Fibroblast of pulmonary artery (primary cell): ENCODE measurements around the gene DDX10.

Source experiments
- DNase-seq: peaks from one replicate; pipeline ENCODE4 v3.0.0-alpha.2; 2010; ENCODE audit warnings: low read depth
- H3K4me3 ChIP-seq: replicated peaks from 2 replicates; pipeline ENCODE4 v1.5.1; 2011; ENCODE audit warnings: low read depth, mild to moderate bottlenecking, control low read depth, low read length, moderate library complexity
- TF ChIP-seq, protein P1 (sequence below): IDR thresholded peaks from 2 replicates; pipeline ENCODE4 v1.5.1; 2011; ENCODE audit warnings: mild to moderate bottlenecking, control low read depth, low read length, inconsistent platforms; ENCODE audit errors: missing control alignments

DDX10 gene

DNA sequence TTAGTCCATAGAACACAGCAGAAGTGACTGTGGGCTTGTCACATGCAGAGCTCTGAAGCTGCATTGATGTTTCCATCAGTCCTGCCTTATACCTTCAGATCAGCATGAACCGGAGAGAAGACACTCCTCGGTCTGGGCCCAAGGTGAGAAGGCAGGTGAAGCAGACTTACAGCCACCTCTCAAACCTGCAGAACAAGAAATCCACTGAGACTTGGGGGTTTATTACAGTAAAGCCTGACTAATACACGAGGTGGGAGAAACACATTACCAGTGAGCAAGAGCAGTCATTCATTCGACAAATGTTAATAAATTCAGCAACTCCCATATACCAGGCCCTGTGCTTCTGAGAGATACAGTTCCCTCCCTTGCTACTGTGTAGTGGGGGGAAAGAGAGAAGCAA is 279.0 kb downstream of the DDX10 start:
- no peak for DNase-seq

GRCh38 chr11:108944471-108945178 is 279.8 kb downstream of the DDX10 start:
- H3K4me3 ChIP-seq = no peak overlapping the region
- no peak for DNase-seq
- TF ChIP-seq, protein P1, sequence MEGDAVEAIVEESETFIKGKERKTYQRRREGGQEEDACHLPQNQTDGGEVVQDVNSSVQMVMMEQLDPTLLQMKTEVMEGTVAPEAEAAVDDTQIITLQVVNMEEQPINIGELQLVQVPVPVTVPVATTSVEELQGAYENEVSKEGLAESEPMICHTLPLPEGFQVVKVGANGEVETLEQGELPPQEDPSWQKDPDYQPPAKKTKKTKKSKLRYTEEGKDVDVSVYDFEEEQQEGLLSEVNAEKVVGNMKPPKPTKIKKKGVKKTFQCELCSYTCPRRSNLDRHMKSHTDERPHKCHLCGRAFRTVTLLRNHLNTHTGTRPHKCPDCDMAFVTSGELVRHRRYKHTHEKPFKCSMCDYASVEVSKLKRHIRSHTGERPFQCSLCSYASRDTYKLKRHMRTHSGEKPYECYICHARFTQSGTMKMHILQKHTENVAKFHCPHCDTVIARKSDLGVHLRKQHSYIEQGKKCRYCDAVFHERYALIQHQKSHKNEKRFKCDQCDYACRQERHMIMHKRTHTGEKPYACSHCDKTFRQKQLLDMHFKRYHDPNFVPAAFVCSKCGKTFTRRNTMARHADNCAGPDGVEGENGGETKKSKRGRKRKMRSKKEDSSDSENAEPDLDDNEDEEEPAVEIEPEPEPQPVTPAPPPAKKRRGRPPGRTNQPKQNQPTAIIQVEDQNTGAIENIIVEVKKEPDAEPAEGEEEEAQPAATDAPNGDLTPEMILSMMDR = no peak

More for the DNA sequence above, 279.0 kb downstream of the DDX10 start:
- TF ChIP-seq, protein P1 = no peak
- H3K4me3 ChIP-seq = no peak overlapping the region

DNA sequence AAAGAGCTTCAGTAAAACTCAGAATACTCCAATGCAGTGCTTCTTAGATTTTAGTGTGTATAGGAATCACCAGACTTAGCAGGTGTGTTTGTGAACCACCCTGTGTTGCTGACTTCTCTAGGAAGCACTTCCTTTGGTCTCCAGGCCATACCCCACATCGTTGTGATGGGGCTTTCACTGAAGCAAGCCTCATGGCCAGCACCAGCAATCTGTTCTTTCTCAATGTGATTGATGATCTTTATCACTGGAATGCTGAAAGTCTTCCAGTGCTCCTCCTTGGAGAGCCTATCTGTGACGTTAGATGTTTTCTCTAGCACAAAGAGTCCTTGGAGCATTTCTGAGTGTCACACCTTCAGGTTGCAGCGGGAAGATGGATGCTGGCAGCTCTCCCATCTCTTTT is 280.5 kb downstream of the DDX10 start:
- DNase-seq = no peak

GRCh38 chr11:108947654-108948570 is 283.0 kb downstream of the DDX10 start:
- TF ChIP-seq, protein P1 = no peak
- no peak overlapping the region for H3K4me3 ChIP-seq
- peak; percentile 62 for DNase-seq

More for the DNA sequence above, 280.5 kb downstream of the DDX10 start:
- no peak overlapping the region for H3K4me3 ChIP-seq
- TF ChIP-seq, protein P1 = no peak

DNA sequence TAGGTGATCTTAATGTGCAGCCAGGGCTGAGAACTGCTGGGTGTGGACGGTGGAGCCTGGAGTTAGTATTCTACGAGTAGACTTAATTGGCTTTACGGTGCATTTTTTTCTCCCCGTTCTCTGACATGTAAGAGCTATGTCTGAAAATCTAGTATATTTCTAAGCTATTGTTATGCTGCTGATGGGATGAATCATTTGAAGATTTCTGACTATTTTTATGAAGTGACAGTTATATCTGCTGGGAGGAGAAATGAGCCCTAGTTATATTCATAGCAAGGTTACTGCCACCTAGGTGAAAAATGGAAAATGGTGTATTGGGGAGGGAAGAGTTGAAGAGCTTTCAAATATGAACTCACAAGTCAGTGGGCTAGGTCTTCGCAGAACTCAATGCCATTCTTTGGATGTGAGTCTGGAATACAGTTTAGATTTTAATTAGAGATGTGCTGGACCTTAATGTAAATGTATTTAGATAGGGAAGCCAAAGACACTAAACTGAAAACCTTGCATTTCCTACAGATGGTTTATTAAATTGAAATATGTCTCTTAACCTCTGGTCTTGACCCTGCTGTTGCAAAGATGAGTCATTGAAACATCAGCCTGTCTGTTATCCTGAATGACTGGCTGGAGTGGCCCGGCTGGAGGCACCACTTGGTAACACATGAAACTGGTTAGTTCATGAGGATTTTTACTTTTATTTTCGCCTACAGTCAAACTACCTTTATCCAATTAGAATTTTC is 293.7 kb downstream of the DDX10 start:
- peak; percentile 50 for DNase-seq
- H3K4me3 ChIP-seq = no peak overlapping the region
- TF ChIP-seq, protein P1 = no peak

DNA sequence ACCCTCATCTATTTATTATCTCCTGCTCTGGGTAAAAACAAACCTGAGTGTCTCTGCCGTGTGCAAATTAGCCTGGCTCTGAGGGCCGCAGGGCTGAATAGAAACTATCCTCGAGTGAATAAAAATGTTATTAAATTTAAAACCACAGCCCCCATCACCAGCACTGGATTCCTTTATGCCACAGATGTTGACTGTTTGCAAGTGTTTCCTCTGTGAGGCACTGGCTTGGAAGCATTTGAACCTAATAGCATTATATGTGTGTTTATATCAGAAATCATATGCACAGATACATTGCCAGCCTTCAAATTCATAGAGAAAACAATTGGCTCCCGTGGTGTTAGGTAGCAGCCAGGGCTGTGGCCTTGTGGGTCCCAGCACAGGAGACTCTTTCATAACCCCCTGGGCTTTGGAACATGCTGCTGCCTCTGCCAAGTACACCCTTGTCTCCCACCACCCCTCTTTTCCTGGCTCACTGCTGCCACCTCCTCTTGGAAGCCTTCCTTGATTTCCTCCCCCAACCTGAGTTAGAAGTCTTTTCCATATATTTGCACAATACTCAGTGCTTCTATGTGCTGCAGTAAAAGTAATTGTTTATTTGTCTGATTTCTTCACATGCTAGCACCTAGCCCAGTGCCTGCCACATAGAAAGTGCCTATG is 294.4 kb downstream of the DDX10 start:
- H3K4me3 ChIP-seq = no peak overlapping the region
- TF ChIP-seq, protein P1 = no peak
- DNase-seq = no peak
